ENCODE results near the gene SERPINH1.
"Not testable (repeated sequence)": the region's sequence is repeated elsewhere in the genome, so short reads cannot be mapped to it uniquely, and the experiment has no call there.

Gene SERPINH1

GRCh38 chr11:75578977-75579376, 16.9 kb downstream of the SERPINH1 start:
- DNase-seq = no peak

- DNase-seq = no peak
These were observed 17.8 kb downstream of the SERPINH1 start for GRCh38 chr11:75579841-75580240.

GRCh38 chr11:75582506-75582894, 20.4 kb downstream of the SERPINH1 start:
- no peak for DNase-seq

- DNase-seq = peak; percentile 63
These were observed 21.1 kb downstream of the SERPINH1 start for GRCh38 chr11:75582895-75583717.

- no peak for DNase-seq
These were observed 21.9 kb downstream of the SERPINH1 start for GRCh38 chr11:75583718-75584658.

- not testable (repeated sequence) for DNase-seq
These were observed 22.7 kb downstream of the SERPINH1 start for GRCh38 chr11:75584659-75585292.

- no peak for DNase-seq
These were observed 23.2 kb downstream of the SERPINH1 start for GRCh38 chr11:75585293-75585670.

- no peak for DNase-seq
These were observed 24.3 kb downstream of the SERPINH1 start for GRCh38 chr11:75586395-75586794.

GRCh38 chr11:75588051-75588481, 26.0 kb downstream of the SERPINH1 start:
- no peak for DNase-seq

GRCh38 chr11:75589051-75589450, 27.0 kb downstream of the SERPINH1 start:
- no peak for DNase-seq

GRCh38 chr11:75589933-75590332, 27.9 kb downstream of the SERPINH1 start:
- no peak for DNase-seq

- no peak for DNase-seq
These were observed 29.3 kb downstream of the SERPINH1 start for GRCh38 chr11:75591371-75591770.

GRCh38 chr11:75591966-75592365, 29.9 kb downstream of the SERPINH1 start:
- no peak for DNase-seq

GRCh38 chr11:75592715-75593114, 30.7 kb downstream of the SERPINH1 start:
- no peak for DNase-seq

GRCh38 chr11:75593286-75593915, 31.3 kb downstream of the SERPINH1 start:
- DNase-seq = no peak

GRCh38 chr11:75594211-75594610, 32.2 kb downstream of the SERPINH1 start:
- DNase-seq = no peak

GRCh38 chr11:75595429-75595828, 33.4 kb downstream of the SERPINH1 start:
- no peak for DNase-seq

- DNase-seq = no peak
These were observed 34.9 kb downstream of the SERPINH1 start for GRCh38 chr11:75596914-75597313.

- DNase-seq = no peak
These were observed 35.6 kb downstream of the SERPINH1 start for GRCh38 chr11:75597636-75598035.

GRCh38 chr11:75598264-75598663, 36.2 kb downstream of the SERPINH1 start:
- no peak for DNase-seq

- no peak for DNase-seq
These were observed 36.8 kb downstream of the SERPINH1 start for GRCh38 chr11:75598900-75599299.

GRCh38 chr11:75600356-75600755, 38.3 kb downstream of the SERPINH1 start:
- DNase-seq = no peak

- no peak for DNase-seq
These were observed 39.4 kb downstream of the SERPINH1 start for GRCh38 chr11:75601494-75601893.
